ENCODE data around the gene RGS17. TPM values are rescaled to one million over a fixed set of nuclear protein-coding genes. Genes with fewer than 3 reads are reported as not detected.
"Not testable (repeated sequence)": the region's sequence is repeated elsewhere in the genome, so short reads cannot be mapped to it uniquely, and the experiment has no call there.

RGS17 gene
- total RNA-seq, 1 donor from 2014 or later, result not detected

DNA sequence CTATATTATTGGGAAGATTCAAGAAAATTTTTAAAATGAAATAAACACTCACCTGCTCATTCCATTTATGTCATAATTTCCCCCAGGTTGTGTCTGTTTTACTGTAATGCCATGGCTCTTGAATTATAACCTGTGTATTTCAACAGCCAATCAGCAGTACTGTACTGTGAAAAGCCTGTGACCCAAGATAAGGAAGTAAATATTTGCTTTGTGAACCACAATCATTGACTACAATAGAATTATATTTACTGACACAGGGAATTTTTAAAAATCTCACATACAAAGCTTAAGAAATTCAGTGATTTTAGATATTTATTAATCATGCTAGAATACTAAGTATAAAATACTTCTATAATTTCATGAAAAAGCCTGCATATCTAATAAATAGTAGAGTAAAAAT, 6.0 kb downstream of the RGS17 start:
- intact Hi-C loops (cut with DNase I), result no loop called here
- Histone ChIP-seq H3K9me3 (no peaks in the 10 kb centered on the region), H3K27me3 (no peaks in the 10 kb centered on the region), H3K36me3 (no peaks in the 10 kb centered on the region), H3K4me1 (peaks cover 0 to 5% of the 10 kb centered on the region in 2 donors), H3K27ac (no peak overlapping the region), H3K4me3 (no peak overlapping the region)
- DNase-seq (ENCODE audit: low spot score in 2 of 2), result no peak
- TF ChIP-seq, protein P1, sequence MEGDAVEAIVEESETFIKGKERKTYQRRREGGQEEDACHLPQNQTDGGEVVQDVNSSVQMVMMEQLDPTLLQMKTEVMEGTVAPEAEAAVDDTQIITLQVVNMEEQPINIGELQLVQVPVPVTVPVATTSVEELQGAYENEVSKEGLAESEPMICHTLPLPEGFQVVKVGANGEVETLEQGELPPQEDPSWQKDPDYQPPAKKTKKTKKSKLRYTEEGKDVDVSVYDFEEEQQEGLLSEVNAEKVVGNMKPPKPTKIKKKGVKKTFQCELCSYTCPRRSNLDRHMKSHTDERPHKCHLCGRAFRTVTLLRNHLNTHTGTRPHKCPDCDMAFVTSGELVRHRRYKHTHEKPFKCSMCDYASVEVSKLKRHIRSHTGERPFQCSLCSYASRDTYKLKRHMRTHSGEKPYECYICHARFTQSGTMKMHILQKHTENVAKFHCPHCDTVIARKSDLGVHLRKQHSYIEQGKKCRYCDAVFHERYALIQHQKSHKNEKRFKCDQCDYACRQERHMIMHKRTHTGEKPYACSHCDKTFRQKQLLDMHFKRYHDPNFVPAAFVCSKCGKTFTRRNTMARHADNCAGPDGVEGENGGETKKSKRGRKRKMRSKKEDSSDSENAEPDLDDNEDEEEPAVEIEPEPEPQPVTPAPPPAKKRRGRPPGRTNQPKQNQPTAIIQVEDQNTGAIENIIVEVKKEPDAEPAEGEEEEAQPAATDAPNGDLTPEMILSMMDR (IDR thresholded peaks at IDR 0.05), result no peak

DNA sequence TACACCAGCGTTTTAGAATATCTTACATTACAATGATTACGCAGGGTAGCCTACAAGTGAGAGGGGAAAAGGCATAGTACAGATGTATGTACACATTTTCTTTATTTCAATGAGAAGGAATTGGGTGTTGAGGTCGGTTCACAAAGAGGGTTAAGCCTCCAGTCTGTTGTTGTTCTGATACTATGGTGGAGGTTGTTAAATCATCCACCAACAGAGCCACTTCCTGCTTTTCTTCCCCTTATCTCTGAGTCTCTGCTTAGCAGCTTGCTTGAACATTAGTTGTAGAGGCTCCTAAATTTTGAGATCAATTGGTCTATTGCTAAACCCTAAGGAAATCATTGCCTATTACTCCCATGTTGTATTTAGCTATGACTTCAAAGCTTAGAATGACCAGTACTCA, 7.3 kb downstream of the RGS17 start:
- Histone ChIP-seq H3K27me3 (no peaks in the 10 kb centered on the region), H3K4me1 (no peaks in the 10 kb centered on the region), H3K27ac (no peak overlapping the region), H3K4me3 (no peak overlapping the region), H3K9me3 (no peaks in the 10 kb centered on the region), H3K36me3 (no peaks in the 10 kb centered on the region)
- intact Hi-C loops (cut with DNase I), result no loop called here
- DNase-seq (ENCODE audit: low spot score in 2 of 2), result no peak
- TF ChIP-seq, protein P1 (IDR thresholded peaks at IDR 0.05), result no peak

DNA sequence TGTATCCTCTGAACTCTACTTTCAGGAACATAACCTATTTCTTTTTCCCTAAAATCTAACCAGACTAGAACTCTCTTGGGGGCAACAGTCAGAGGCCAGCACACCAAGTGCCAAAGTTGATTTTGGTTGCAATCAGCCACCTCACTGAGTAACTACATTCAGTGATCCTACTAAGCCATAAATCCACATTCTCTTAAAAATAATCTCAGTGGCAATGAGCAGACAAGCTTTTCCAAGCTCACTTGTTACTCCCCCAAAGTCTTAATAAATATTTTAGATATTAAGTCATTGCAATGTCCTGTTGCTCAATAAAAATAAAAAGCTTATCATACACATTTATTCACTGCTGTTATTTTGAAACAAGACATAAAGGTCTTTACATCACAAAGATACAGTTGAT, 9.8 kb downstream of the RGS17 start:
- Histone ChIP-seq H3K36me3 (no peaks in the 10 kb centered on the region), H3K27ac (no peak overlapping the region), H3K4me1 (no peaks in the 10 kb centered on the region), H3K4me3 (no peak overlapping the region), H3K9me3 (no peaks in the 10 kb centered on the region), H3K27me3 (no peaks in the 10 kb centered on the region)
- DNase-seq (ENCODE audit: low spot score in 2 of 2), result no peak
- intact Hi-C loops (cut with DNase I), result no loop called here
- TF ChIP-seq, protein P1 (IDR thresholded peaks at IDR 0.05), result no peak

DNA sequence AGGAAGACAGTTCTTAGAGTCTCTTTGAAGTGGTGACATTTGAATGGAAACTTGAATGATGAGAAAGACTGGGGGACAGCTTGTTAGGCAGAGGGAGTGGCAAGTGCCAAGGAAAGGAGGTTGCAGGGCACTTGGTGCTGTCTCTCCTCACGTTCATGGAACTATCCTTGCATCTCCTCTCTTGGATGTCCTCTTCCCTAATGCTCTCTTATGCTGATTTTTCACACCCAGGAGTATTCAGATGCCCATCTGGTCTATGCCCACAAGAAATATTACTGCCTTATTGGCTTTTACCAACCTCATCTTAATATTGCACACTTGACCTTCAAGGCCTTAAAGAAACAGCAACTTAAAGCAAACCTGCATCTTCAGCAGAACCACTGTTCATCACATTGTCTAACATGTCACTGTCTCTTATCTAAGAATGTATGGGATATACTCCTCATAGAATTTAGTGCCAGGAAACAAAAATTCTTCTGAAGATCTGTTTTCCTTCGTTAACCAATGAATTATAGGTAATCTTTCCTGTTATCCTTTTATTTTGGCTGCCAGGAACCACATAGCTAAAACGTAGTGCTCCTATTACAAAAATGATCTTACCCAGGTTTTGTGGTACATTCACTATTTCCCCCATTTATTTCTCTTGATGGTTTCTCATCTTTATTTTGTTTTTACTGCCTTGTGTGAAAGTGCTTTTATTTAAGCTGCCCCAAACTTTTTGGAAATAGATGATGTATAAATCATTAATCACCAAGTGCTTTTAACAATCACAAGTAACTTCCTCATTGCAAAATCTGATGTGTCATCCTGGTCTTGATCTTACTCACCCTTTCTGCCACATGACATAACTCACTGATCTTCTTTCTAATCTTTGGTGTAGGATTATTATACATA, 12.8 kb downstream of the RGS17 start:
- Histone ChIP-seq H3K9me3 (peaks cover 0 to 12% of the 10 kb centered on the region in 2 donors), H3K4me3 (no peak overlapping the region), H3K4me1 (no peaks in the 10 kb centered on the region), H3K27me3 (no peaks in the 10 kb centered on the region), H3K36me3 (no peaks in the 10 kb centered on the region), H3K27ac (no peak overlapping the region)
- TF ChIP-seq, protein P1 (IDR thresholded peaks at IDR 0.05), result no peak
- DNase-seq (ENCODE audit: low spot score in 2 of 2), result no peak
- intact Hi-C loops (cut with DNase I), result no loop called here

DNA sequence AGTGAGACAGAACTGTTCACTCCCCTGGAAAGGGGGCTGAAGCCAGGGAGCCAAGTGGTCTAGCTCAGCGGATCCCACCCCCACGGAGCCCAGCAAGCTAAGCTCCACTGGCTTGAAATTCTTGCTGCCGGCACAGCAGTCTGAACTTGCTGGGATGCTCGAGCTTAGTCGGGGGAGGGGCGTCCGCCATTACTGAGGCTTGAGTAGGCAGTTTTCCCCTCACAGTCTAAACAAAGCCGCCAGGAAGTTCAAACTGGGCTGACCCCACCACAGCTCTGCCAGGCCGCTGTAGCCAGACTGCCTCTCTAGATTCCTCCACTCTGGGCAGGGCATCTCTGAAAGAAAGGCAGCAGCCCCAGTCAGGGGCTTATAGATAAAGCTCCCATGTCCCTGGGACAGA, 20.0 kb downstream of the RGS17 start:
- H3K27me3 ChIP-seq; H3K4me1 ChIP-seq; H3K27ac ChIP-seq; DNase-seq (ENCODE audit: low spot score in 2 of 2); H3K36me3 ChIP-seq; H3K4me3 ChIP-seq: not testable (repeated sequence)
- intact Hi-C loops (cut with DNase I), result loop anchor here (5.0 kb wide), 1 partner anchor 39 kb away; no protein-coding TSS in a partner anchor
- H3K9me3 ChIP-seq, result peaks cover 0 to 18% of the 10 kb centered on the region in 2 donors

DNA sequence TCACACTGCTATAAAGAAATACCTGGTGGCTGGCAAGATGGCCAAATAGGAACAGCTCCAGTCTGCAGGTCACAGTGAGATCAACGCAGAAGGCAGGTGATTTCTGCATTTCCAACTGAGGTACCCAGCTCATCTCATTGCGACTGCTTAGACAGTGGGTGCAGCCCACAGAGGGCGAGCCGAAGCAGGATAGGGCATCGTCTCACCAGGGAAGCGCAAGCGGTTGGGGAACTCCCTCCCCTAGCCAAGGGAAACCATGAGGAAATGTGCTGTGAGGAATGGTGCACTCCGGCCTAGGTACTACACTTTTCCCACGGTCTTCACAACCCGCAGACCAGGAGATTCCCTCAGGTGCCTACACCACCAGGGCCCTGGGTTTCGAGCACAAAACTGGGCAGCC, 20.5 kb downstream of the RGS17 start:
- H3K36me3 ChIP-seq; DNase-seq (ENCODE audit: low spot score in 2 of 2); H3K27me3 ChIP-seq; H3K4me1 ChIP-seq; H3K27ac ChIP-seq; H3K4me3 ChIP-seq: not testable (repeated sequence)
- H3K9me3 ChIP-seq, result peaks cover 0 to 18% of the 10 kb centered on the region in 2 donors
- intact Hi-C loops (cut with DNase I), result loop anchor here (5.0 kb wide), 1 partner anchor 38 kb away; no protein-coding TSS in a partner anchor
